AG09309 (cell line): ENCODE data around the gene ZDHHC8.

Source experiments
- DNase-seq: peaks from one replicate; pipeline ENCODE4 v3.0.0-alpha.2; 2010; ENCODE audit warnings: low read depth
- H3K4me3 ChIP-seq: 2 replicates; pipeline ENCODE4 v1.5.1; 2011; ENCODE audit warnings: mild to moderate bottlenecking, low read depth, low read length, moderate library complexity; ENCODE audit not compliant: control insufficient read depth
- CTCF ChIP-seq: IDR thresholded peaks from 2 replicates; pipeline ENCODE4 v1.5.1; 2011; ENCODE audit warnings: mild to moderate bottlenecking, low read depth, low read length, inconsistent platforms; ENCODE audit not compliant: insufficient read depth, control insufficient read depth; ENCODE audit errors: missing control alignments

Gene ZDHHC8

GRCh38 chr22:20091690-20092476 is 39.7 kb upstream of the ZDHHC8 start:
- DNase-seq: no peak
- H3K4me3 ChIP-seq: no peak overlapping the region
- no peak for TF ChIP-seq CTCF

- DNase-seq: no peak
- TF ChIP-seq CTCF: no peak
- H3K4me3 ChIP-seq: no peak overlapping the region
Observed at GRCh38 chr22:20092477-20092854, 39.1 kb upstream of the ZDHHC8 start.

GRCh38 chr22:20093418-20094196 is 38.0 kb upstream of the ZDHHC8 start:
- TF ChIP-seq CTCF: no peak
- H3K4me3 ChIP-seq: no peak overlapping the region
- no peak for DNase-seq

- no peak overlapping the region for H3K4me3 ChIP-seq
- no peak for DNase-seq
- TF ChIP-seq CTCF: no peak
Observed at GRCh38 chr22:20094197-20094807, 37.3 kb upstream of the ZDHHC8 start.

- DNase-seq: no peak
- no peak overlapping the region for H3K4me3 ChIP-seq
- no peak for TF ChIP-seq CTCF
Observed at GRCh38 chr22:20095521-20095920, 36.1 kb upstream of the ZDHHC8 start.

GRCh38 chr22:20096574-20097420 is 34.8 kb upstream of the ZDHHC8 start:
- no peak overlapping the region for H3K4me3 ChIP-seq
- DNase-seq: no peak
- no peak for TF ChIP-seq CTCF
